GDM1 (cell line): ENCODE results near the gene IQCN.

ENCODE experiments used
- DNase-seq: peaks from one replicate; lab custom pipeline; 2025; lab: John Stamatoyannopoulos, UW

The IQCN gene

GRCh38 chr19:18233224-18233825 is 40.9 kb downstream of the IQCN start:
- peak; percentile 32 for DNase-seq

- no peak for DNase-seq
Measured at GRCh38 chr19:18232540-18233223, 41.6 kb downstream of the IQCN start.

- DNase-seq, result no peak
Measured at GRCh38 chr19:18231775-18232174, 42.5 kb downstream of the IQCN start.

DNA sequence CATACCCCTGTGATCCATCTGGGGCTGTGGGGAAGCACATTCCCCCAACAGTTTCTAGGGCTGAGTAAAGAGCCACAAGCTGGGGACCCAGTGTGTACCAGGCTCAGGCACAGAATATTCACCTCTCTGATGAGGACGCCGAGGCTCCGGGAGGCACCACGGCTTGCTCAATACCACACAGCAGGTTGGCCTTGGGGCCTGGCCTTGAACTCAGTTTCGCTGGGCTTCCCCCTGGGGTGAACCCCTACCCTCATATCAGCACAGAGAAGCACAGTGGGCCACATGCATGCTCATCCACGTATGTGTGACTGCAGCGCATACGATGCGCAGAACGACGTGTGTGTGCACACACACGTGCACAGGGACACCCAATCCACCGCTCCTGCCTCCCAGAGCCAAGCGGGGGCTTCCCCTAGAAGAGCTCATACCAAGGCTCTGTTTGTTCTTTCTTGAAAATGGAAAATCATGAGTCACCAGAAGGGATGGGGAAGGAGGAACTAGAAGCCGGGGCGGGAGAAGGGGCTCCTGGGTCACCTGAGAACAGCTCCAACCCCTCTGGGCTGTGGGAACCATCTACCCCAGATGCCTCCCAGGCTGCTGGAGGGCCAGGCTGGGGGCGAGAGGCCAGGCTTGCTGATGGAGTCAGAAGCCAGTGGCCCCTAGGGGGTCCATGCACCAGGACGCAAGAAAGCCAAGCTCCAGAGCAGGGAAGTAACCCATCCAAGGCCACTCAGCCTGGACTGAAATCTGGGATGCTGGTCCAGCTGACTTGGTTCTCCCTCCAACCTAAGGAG is 43.1 kb downstream of the IQCN start:
- no peak for DNase-seq

DNA sequence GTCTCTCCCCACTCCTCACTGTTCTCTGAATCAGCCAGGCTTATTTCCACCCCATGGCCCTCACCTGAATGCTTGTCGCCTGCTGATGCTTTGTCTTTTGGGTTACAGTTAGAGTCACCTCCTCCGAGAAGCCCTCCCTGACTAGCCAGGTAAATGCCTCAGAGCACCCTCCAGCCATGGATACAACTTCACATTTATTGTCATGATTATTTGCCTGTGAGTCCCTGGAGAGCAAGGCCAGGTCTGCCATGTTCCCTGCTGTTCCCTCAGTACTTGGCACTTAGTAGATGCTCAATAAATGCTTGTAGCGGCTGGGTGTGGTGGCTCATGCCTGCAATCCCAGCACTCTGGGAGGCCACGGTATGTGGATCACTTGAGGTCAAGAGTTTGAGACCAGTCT is 44.3 kb downstream of the IQCN start:
- no peak for DNase-seq

DNA sequence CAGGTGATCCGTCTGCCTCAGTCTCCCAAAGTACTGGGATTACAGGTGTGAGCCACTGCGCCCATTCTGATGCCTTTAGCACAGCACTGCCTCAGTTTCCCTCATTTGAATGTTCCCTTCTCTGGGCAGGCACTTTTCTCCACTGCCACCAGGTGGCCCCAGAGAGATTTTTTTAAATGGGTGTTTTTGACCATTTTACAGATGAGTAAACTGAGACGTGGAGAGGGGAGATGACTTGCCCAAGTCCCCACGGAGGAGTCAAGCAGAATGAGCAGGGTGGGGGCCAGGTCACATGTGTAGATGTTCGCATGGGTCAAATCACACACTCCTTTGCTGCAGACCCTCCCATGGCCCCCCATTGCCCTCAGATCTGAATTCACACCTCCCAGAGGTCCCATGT is 44.8 kb downstream of the IQCN start:
- DNase-seq, result no peak

DNA sequence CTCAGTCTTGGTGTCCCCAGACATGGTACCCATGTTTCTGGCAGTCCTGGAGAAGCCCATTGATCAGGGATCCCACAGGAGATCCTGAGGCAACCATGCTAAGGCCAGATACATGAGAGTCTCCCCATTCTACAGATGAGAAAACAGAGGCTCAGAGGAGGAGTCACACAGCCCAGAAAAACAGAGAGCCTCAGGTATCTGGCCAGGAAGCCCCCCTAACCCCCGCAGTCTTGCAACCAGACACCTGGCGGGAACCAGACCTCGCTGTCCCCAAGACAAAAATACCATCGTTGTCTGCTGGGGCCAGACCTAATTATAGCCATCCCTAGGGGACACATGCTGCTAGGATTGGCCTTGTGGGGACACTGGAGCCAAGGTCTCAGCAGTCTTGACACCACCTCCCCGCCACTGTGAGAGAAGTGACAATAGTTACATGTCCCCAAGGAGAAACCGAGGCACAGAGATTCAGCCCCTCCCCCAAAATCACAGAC is 46.4 kb downstream of the IQCN start:
- DNase-seq, result no peak

- no peak for DNase-seq
Measured at GRCh38 chr19:18226956-18227780, 47.1 kb downstream of the IQCN start.

GRCh38 chr19:18225702-18226468 is 48.4 kb downstream of the IQCN start, which contains the start of gene PDE4C:
PDE4C (minus strand) TSS chr19:18226438; CDS start chr19:18226415, 23 bp downstream.
- DNase-seq, result no peak

DNA sequence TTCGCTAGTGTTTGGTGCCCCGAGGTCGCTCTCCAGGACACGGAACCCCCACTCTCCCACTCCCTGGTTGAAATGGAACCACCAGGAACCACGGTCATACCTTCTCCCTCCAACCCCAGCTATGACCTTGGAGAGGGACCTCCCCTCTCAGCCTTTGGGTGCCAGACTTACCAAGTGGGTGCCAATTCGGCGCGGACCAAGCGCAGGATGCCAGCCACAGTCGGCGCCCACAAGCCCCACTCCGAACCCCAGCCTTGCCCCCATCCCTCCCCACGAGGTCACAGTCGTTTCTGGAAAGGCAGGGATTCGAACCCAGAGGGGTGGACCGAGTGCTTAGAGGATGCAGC is 48.9 kb downstream of the IQCN start:
- DNase-seq, result no peak

- DNase-seq, result peak; percentile 95
Measured at GRCh38 chr19:18224525-18225354, 49.5 kb downstream of the IQCN start.

DNA sequence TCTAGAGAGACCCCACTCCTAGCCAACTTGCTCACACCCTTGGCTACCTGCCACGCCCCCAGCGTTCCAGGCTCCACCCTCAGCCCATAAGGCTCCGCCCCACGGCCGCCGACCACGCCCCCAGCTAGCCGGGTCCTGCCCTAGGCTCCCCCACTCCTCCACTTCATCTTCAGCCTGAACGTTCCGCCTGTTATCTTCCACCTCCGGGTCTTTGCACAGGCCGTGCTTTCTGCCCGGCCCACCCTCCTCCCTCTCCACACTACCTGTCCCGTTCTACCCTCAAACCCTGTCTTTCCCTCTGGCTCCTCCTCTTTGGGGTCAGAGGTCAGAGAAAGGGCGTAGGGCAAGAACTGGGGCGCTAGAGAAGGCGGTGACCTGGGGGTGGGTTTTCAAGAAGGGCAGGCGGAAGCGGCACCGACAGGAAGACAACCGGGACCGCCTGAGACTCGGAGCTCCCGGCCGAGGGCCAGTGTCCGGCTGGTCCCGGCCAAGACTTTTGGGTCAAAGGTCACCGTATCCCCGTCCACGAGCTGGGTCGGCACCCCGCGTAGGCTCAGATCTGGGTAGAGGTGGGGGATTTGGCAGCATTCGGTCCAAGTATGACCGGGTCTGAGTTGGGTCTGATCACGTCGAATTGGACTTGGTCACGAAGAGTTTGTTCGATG is 50.3 kb downstream of the IQCN start:
- DNase-seq, result peak; percentile 13

DNA sequence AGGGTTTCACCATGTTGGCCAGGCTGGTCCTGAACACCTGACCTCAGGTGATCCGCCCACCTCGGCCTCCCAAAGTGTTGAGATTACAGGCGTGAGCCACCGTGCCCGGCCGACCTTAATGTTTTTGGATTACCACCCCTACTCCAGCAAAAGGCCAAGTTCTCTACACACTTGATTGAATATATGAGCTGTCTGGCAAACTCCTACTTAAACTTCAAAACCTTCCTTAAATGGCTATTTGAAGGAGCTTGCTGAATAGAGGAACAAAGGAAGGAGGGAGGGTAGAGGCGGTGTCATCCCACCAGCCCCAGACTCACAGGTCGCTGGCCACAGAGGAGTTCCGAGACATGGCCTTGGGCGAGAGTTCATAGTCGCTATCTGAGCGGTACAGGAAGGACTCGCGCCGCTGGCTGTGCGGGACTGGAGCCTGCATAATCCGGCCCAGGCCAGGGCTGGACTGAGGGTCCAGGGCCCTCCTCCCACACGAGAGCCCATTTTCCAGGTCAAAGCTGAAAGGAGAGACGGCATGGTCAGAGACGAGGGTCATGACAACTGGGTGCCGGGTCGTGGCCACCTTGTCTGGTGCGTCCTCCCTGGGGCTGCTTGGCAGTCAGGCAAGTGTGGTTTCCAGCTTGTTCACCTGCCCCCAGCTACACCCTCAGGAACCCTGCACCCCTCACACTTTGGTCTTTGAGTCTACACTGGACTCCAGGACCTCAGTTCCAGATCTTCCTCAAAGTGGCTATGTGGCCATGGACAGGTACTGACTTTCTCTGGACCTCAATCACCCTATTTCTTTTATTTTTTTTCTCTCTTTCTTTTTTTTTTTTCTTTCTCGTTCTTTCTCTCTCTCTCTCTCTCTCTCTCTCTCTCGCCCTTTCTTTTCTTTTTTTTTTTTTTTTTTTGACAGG is 52.2 kb downstream of the IQCN start:
- DNase-seq, result no peak

GRCh38 chr19:18220632-18221275 is 53.5 kb downstream of the IQCN start:
- no peak for DNase-seq

- DNase-seq, result no peak
Measured at GRCh38 chr19:18219911-18220631, 54.2 kb downstream of the IQCN start.

- DNase-seq, result no peak
Measured at GRCh38 chr19:18218600-18218999, 55.7 kb downstream of the IQCN start.

DNA sequence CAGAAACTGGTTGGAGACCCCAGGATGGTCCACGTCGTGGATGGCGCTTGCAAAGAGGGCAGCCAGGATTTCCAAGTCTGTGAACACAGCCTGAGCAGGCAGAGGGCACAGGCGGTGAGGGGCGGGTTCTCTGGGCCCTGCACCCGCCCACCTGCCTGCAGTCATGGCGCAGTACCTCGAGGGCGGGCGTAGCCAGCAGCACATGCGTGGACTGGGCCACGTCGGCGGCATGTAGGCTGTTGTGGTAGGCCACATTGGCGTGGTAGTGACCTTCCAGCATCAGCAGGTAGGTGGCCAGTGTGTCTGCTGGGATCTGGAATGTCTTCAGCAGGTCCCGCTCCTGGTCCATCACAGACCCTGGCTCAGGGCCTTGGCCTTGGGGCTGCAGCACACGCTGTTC is 56.1 kb downstream of the IQCN start:
- no peak for DNase-seq

DNA sequence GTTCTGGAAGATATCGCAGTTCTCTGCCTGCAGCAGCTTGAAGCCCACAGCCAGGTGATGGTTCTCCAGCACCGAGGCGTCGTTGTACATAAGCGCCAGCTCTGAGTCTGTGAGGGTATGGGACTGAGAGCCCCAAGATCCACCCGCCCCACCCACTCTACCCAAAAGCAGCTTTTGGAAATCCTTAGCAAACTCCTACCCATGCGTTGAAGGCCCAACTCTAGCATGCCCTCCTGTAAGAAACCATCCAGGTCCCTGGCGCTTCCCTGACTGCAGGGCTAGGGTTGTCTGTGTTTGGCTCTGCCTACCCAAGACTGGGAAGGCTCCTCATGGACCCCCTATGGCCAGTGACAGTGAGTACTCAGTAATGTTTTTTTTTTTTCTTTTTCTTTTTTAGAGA is 57.5 kb downstream of the IQCN start:
- no peak for DNase-seq
